WI38 (cell line): ENCODE measurements around the gene KCNMB1.

Experiments used
- H3K4me3 ChIP-seq: 2 replicates; pipeline ENCODE4 v1.5.1; 2011; ENCODE audit warnings: low read depth, mild to moderate bottlenecking, control low read depth, low read length
- CTCF ChIP-seq: IDR thresholded peaks from 2 replicates; pipeline ENCODE4 v1.5.1; 2012; ENCODE audit warnings: low read depth, mild to moderate bottlenecking, control low read depth, low read length

KCNMB1 gene

GRCh38 chr5:170336065-170336464 is 53.1 kb downstream of the KCNMB1 start:
- H3K4me3 ChIP-seq = no peak overlapping the region
- TF ChIP-seq CTCF = no peak

GRCh38 chr5:170334626-170335025 is 54.5 kb downstream of the KCNMB1 start:
- no peak overlapping the region for H3K4me3 ChIP-seq
- TF ChIP-seq CTCF = no peak

GRCh38 chr5:170333161-170333910 is 55.8 kb downstream of the KCNMB1 start:
- TF ChIP-seq CTCF = no peak
- H3K4me3 ChIP-seq = no peak overlapping the region

GRCh38 chr5:170332058-170332457 is 57.1 kb downstream of the KCNMB1 start:
- no peak overlapping the region for H3K4me3 ChIP-seq
- TF ChIP-seq CTCF = no peak

GRCh38 chr5:170330568-170331054 is 58.6 kb downstream of the KCNMB1 start:
- TF ChIP-seq CTCF = no peak
- no peak overlapping the region for H3K4me3 ChIP-seq

- H3K4me3 ChIP-seq = no peak overlapping the region
- no peak for TF ChIP-seq CTCF
Observed at GRCh38 chr5:170329524-170329923, 59.6 kb downstream of the KCNMB1 start.

GRCh38 chr5:170327829-170328228 is 61.3 kb downstream of the KCNMB1 start:
- no peak overlapping the region for H3K4me3 ChIP-seq
- TF ChIP-seq CTCF = no peak
